ENCODE data around the gene UGGT1.

Gene UGGT1

DNA sequence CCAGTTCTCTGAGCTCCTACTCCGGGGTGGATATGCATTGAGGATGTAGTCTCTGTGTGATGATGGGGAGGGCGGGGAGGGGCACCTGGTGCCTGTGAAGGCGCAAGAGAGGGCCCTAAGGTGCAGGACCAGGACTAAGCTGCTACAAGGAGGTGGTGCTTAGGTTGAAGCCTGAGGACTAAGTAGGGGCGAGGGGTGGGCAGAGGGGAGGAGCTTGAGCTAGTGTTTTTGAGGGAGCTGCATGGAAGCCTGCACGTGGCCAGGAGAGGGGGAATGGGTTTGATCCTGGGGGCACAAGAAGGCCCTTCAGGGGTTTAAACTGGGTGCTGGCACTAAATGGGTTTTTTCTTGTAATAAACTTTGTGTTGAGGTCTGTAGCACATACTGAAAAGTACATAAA lies 105.0 kb downstream of the UGGT1 start:
- TF ChIP-seq, protein P1, sequence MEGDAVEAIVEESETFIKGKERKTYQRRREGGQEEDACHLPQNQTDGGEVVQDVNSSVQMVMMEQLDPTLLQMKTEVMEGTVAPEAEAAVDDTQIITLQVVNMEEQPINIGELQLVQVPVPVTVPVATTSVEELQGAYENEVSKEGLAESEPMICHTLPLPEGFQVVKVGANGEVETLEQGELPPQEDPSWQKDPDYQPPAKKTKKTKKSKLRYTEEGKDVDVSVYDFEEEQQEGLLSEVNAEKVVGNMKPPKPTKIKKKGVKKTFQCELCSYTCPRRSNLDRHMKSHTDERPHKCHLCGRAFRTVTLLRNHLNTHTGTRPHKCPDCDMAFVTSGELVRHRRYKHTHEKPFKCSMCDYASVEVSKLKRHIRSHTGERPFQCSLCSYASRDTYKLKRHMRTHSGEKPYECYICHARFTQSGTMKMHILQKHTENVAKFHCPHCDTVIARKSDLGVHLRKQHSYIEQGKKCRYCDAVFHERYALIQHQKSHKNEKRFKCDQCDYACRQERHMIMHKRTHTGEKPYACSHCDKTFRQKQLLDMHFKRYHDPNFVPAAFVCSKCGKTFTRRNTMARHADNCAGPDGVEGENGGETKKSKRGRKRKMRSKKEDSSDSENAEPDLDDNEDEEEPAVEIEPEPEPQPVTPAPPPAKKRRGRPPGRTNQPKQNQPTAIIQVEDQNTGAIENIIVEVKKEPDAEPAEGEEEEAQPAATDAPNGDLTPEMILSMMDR (IDR thresholded peaks at IDR 0.05; ENCODE audit: low read depth, low read length, missing control alignments) = no peak
- no peak for DNase-seq (ENCODE audit: low read depth)
- in situ Hi-C loops (cut with HindIII; ENCODE audit: low sequenced_read_pairs) = loop anchor here (25.0 kb wide), 1 partner anchor 116 kb away; the partner anchor contains the start of gene HS6ST1
- H3K4me3 ChIP-seq (ENCODE audit: low read depth, low read length) = no peak overlapping the region

DNA sequence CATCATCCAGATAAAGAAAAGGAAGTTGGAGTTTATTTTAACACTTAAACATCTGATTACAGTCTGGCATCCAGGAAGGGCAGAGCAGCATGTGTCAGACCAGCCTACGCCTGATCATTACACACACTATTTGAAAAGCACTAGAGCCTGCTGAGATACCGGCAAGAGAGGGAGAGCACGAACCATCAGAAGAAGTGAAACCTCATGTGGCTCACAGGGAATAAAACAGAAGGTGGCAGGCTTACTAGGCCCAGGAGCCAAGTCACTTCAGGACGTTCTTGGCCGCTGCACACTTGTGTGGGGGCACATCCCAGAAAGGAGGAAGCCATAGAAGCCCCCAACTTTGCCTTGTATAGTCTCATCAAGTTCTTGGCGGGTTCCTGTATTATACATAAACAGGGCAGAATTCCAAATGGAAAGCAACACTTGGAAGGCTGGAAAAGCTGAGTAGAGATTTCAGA lies 105.5 kb downstream of the UGGT1 start:
- TF ChIP-seq, protein P1 (IDR thresholded peaks at IDR 0.05; ENCODE audit: low read depth, low read length, missing control alignments) = no peak
- in situ Hi-C loops (cut with HindIII; ENCODE audit: low sequenced_read_pairs) = loop anchor here (25.0 kb wide), 1 partner anchor 116 kb away; the partner anchor contains the start of gene HS6ST1
- no peak for DNase-seq (ENCODE audit: low read depth)
- H3K4me3 ChIP-seq (ENCODE audit: low read depth, low read length) = peak overlapping the region; percentile 1

DNA sequence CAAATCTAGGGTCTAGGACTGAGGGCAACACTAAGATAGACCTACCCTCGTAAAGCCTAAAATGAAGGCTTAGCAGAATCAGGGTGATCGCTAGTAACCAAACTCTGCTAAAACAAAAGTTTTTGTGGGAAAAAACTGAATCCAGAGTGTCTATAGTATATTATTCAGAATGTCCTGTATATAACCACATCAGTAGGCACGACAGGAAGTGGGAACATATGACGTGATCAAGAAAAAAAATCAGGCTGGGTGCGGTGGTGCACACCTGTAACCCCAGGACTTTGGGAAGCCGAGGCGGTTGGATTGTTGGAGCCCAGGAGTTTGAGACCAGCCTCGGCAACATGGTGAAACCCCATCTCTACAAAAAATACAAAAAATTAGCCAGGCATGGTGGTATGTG lies 106.1 kb downstream of the UGGT1 start:
- no peak for DNase-seq (ENCODE audit: low read depth)
- no peak overlapping the region for H3K4me3 ChIP-seq (ENCODE audit: low read depth, low read length)
- in situ Hi-C loops (cut with HindIII; ENCODE audit: low sequenced_read_pairs) = loop anchor here (25.0 kb wide), 1 partner anchor 115 kb away; the partner anchor contains the start of gene HS6ST1
- TF ChIP-seq, protein P1 (IDR thresholded peaks at IDR 0.05; ENCODE audit: low read depth, low read length, missing control alignments) = no peak

DNA sequence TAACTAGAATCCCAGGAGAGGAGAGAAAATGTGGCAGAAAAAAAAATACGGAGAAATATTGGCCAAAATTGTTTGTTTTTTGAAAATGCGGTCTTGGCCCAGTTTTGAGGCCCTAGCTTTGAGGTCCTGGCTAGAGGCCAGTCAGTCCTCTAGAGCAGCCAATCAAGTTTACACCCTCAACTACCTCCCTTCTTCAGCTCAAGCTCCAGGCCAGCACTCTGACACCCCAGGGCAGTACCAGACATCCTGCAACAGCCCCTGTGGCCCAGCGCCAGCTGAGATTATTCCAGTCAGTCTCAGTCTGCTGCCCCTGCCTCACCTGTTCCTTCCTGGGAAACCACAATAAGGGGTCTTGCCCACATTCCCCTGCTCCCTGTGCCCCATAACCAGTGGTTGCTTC lies 107.7 kb downstream of the UGGT1 start:
- in situ Hi-C loops (cut with HindIII; ENCODE audit: low sequenced_read_pairs) = loop anchor here (25.0 kb wide), 1 partner anchor 114 kb away; the partner anchor contains the start of gene HS6ST1
- TF ChIP-seq, protein P1 (IDR thresholded peaks at IDR 0.05; ENCODE audit: low read depth, low read length, missing control alignments) = no peak
- no peak overlapping the region for H3K4me3 ChIP-seq (ENCODE audit: low read depth, low read length)
- DNase-seq (ENCODE audit: low read depth) = no peak

DNA sequence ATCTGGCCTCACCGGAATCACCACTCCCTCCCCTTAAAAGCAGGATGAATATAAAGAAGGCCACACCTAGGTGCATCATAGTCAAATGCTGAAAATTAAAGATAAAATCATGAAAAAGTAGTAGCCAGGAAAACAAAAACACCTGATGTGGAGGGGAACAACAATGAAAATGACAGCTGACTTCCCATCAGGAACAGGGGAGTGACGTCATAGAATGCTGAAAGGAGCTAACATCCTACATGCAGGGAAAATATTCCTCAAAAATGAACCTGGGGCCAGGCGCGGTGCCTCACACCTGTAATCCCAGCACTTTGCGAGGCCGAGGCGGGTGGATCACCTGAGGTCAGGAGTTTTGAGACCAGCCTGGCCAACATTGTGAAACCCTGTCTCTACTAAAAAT lies 108.1 kb downstream of the UGGT1 start:
- TF ChIP-seq, protein P1 (IDR thresholded peaks at IDR 0.05; ENCODE audit: low read depth, low read length, missing control alignments) = no peak
- in situ Hi-C loops (cut with HindIII; ENCODE audit: low sequenced_read_pairs) = loop anchor here (25.0 kb wide), 1 partner anchor 113 kb away; the partner anchor contains the start of gene HS6ST1
- H3K4me3 ChIP-seq (ENCODE audit: low read depth, low read length) = no peak overlapping the region
- no peak for DNase-seq (ENCODE audit: low read depth)

DNA sequence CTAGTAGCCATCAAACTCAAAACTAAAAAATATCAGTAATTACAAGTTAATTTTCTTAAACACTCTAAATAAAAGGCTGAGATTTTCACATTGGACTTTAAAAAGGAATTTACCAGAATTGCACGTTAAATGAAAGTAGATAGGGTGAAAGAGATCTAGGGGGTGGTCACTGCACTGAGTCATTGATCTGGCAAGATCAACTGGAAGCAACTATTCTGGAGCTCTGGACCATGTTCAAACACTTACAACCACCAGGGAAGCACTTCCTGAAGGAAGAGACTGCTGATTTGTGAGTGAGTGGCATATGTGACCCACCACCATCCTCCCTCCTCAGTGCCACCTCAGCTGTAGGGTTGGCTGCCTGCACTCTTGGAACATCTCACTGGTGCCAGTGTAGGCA lies 111.8 kb downstream of the UGGT1 start:
- in situ Hi-C loops (cut with HindIII; ENCODE audit: low sequenced_read_pairs) = no loop called here
- TF ChIP-seq, protein P1 (IDR thresholded peaks at IDR 0.05; ENCODE audit: low read depth, low read length, missing control alignments) = no peak
- DNase-seq (ENCODE audit: low read depth) = no peak
- no peak overlapping the region for H3K4me3 ChIP-seq (ENCODE audit: low read depth, low read length)

All from astrocyte of the cerebellum (primary cell).